ENCODE data around the gene BEND5.
A peak's percentile ranks its signal among the peaks of the same experiment; 100 is the strongest.

Gene BEND5, protein sequence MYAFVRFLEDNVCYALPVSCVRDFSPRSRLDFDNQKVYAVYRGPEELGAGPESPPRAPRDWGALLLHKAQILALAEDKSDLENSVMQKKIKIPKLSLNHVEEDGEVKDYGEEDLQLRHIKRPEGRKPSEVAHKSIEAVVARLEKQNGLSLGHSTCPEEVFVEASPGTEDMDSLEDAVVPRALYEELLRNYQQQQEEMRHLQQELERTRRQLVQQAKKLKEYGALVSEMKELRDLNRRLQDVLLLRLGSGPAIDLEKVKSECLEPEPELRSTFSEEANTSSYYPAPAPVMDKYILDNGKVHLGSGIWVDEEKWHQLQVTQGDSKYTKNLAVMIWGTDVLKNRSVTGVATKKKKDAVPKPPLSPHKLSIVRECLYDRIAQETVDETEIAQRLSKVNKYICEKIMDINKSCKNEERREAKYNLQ

DNA sequence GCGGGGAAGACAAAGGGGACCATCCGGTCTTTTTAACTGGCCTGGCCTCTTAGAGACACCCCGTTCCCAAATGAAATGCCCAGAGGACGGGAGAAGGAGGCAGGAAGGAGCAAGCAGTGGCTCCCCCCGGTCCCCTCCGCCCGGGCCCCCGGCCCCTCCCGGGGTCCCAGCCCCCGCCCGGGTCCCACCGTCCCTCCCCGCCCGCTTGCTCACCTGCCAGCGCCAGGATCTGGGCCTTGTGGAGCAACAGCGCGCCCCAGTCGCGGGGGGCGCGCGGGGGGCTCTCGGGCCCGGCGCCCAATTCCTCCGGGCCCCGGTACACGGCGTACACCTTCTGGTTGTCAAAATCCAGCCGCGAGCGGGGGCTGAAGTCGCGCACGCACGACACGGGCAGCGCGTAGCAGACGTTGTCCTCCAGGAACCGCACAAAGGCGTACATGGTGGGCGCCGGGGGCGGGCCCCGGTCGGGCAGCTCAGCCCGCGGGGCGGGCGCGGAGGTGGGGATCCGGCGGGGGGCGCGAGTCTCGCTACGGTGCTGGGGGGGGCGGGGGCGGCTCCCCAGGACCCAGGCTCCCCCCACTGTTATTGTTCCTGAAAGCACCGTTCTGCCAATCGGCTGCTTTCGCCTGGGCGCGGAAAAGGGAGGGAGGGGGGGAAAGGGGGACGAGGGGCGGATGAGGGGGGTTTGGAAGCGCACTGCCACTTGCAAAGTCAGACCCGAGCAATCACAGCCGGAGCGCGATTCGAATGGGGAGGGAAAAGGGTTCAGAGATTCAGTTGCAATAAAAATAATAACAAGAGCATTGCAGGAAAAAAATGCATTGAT is at the start of gene BEND5:
Gene BEND5, minus strand, starts transcription at position 499 of the 826 bp plus-strand sequence. Its CDS starts 60 bp downstream, at position 439.
- Mint-ChIP-seq H3K36me3 (peaks cover 9% of the 10 kb centered on the region), H3K4me1 (peaks cover 60% of the 10 kb centered on the region), H3K27me3 (no peaks in the 10 kb centered on the region), H3K4me3 (peak within 1 kb of the TSS; percentile 94), H3K9me3 (no peaks in the 10 kb centered on the region), H3K27ac (peak within 1 kb of the TSS; percentile 91)
- peak; percentile 83 for ATAC-seq

DNA sequence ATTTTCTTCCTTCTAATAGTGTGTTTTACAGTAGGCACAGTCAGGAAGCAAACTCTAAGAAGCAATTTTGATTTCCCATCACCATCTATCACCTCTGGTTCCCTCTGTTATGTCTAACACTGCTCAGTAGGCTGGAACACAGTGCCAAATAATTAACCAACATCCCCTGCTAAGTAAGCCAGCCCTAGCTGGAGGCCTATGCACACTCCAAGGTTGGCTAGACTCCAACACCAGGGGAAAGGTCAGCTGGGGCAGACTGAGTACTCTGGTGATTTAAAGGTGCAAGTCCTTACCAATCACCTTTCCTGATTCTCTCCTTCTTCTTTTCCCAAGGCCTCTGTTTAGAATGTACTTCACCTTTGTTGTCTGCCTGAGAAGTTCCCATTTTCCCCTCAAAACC is 46.5 kb upstream of the BEND5 start:
- Mint-ChIP-seq H3K9me3 (no peaks in the 10 kb centered on the region), H3K27me3 (no peaks in the 10 kb centered on the region), H3K27ac (no peak overlapping the region), H3K4me1 (no peaks in the 10 kb centered on the region), H3K36me3 (no peaks in the 10 kb centered on the region), H3K4me3 (no peak overlapping the region)
- no peak for ATAC-seq

- no peaks in the 10 kb centered on the region for H3K36me3 Mint-ChIP-seq
- no peak overlapping the region for H3K27ac Mint-ChIP-seq
- H3K4me3 Mint-ChIP-seq: no peak overlapping the region
- H3K27me3 Mint-ChIP-seq: no peaks in the 10 kb centered on the region
- no peaks in the 10 kb centered on the region for H3K4me1 Mint-ChIP-seq
- no peaks in the 10 kb centered on the region for H3K9me3 Mint-ChIP-seq
- ATAC-seq: no peak
Observed at GRCh38 chr1:48820491-48820890, 43.8 kb upstream of the BEND5 start.

- no peaks in the 10 kb centered on the region for H3K27me3 Mint-ChIP-seq
Observed at GRCh38 chr1:48817505-48818114, 40.9 kb upstream of the BEND5 start.

GRCh38 chr1:48810740-48811139 is 34.0 kb upstream of the BEND5 start:
- Mint-ChIP-seq H3K27ac (no peak overlapping the region), H3K9me3 (no peaks in the 10 kb centered on the region), H3K4me1 (peaks cover 16% of the 10 kb centered on the region), H3K27me3 (no peaks in the 10 kb centered on the region), H3K36me3 (no peaks in the 10 kb centered on the region), H3K4me3 (no peak overlapping the region)
- no peak for ATAC-seq

More at GRCh38 chr1:48817505-48818114, 40.9 kb upstream of the BEND5 start:
- peak; percentile 78 for ATAC-seq
- Mint-ChIP-seq H3K27ac (no peak overlapping the region), H3K4me3 (no peak overlapping the region), H3K9me3 (no peaks in the 10 kb centered on the region), H3K4me1 (no peaks in the 10 kb centered on the region), H3K36me3 (no peaks in the 10 kb centered on the region)

DNA sequence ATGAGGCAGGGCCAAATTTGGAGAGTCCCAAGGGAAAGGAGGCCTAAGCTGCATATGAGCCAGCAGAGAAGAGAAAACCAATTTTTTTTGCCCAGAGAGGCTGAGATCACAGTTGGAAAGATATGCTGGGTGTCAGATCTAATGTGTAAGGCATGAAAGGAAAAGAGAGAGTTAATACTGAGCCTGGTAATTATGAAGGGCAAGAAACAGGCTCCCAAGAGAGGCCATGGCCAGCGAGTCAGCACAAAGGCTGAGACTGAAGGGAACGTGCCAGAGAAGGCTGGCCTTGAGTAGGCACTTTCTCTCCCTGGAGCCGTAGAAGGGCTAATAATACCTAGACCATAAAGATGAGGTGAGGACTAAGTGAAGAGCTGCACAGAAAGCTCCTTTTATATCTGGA is 31.8 kb upstream of the BEND5 start:
- ATAC-seq: no peak
- H3K27ac Mint-ChIP-seq: peak overlapping the region; percentile 26
- no peak overlapping the region for H3K4me3 Mint-ChIP-seq
- no peaks in the 10 kb centered on the region for H3K27me3 Mint-ChIP-seq
- H3K9me3 Mint-ChIP-seq: no peaks in the 10 kb centered on the region
- peaks cover 25% of the 10 kb centered on the region for H3K4me1 Mint-ChIP-seq
- no peaks in the 10 kb centered on the region for H3K36me3 Mint-ChIP-seq

DNA sequence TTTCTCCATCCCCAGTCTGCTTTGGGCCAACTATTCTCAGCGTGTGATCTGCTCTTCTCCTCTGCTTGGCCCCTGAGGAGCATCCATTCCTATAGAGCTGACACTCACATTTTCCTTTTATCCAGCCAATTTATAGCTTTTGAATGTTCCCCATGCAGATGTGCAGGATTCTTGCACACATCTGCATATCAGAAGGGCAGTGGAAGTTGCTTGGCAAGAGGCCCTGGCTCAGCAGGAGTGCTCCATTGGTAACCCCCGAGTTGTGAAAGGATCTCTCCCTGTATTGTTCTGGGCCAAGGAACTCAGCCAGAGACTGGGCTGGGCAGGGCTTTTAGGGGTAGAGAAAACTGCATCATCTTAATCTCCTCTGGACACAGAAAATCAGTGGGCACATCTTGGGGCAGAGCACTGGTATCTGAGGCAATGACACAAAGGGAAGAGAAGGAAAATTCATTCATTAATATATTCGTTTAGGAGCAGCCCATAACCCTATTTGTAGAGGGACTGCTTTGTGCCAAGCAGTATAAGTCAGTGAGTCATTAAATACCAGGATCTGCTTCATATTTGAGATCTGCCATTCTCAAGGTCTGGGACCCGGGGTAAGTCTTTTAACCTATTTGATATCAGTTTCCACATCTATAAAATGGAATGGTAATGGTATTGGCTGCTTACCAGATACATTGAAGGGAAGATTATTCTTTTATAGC is 31.0 kb upstream of the BEND5 start:
- H3K4me3 Mint-ChIP-seq: no peak overlapping the region
- no peaks in the 10 kb centered on the region for H3K27me3 Mint-ChIP-seq
- peaks cover 33% of the 10 kb centered on the region for H3K4me1 Mint-ChIP-seq
- peak overlapping the region; percentile 26 for H3K27ac Mint-ChIP-seq
- no peaks in the 10 kb centered on the region for H3K9me3 Mint-ChIP-seq
- ATAC-seq: no peak
- no peaks in the 10 kb centered on the region for H3K36me3 Mint-ChIP-seq

- Mint-ChIP-seq H3K4me1 (peaks cover 23% of the 10 kb centered on the region), H3K27ac (no peak overlapping the region), H3K4me3 (no peak overlapping the region), H3K9me3 (no peaks in the 10 kb centered on the region), H3K36me3 (no peaks in the 10 kb centered on the region), H3K27me3 (no peaks in the 10 kb centered on the region)
- no peak for ATAC-seq
Observed at GRCh38 chr1:48803474-48803873, 26.8 kb upstream of the BEND5 start.

GRCh38 chr1:48794816-48795215 is 18.1 kb upstream of the BEND5 start:
- no peaks in the 10 kb centered on the region for H3K27me3 Mint-ChIP-seq
- H3K4me3 Mint-ChIP-seq: no peak overlapping the region
- H3K36me3 Mint-ChIP-seq: no peaks in the 10 kb centered on the region
- peak overlapping the region; percentile 90 for H3K27ac Mint-ChIP-seq
- H3K9me3 Mint-ChIP-seq: peaks cover 5% of the 10 kb centered on the region
- ATAC-seq: no peak
- H3K4me1 Mint-ChIP-seq: peaks cover 71% of the 10 kb centered on the region

- Mint-ChIP-seq H3K4me3 (peak overlapping the region; percentile 29), H3K27ac (peak overlapping the region; percentile 90), H3K4me1 (peaks cover 76% of the 10 kb centered on the region), H3K9me3 (peaks cover 5% of the 10 kb centered on the region), H3K27me3 (no peaks in the 10 kb centered on the region), H3K36me3 (no peaks in the 10 kb centered on the region)
- peak; percentile 96 for ATAC-seq
Observed at GRCh38 chr1:48793863-48794262, 17.2 kb upstream of the BEND5 start.

DNA sequence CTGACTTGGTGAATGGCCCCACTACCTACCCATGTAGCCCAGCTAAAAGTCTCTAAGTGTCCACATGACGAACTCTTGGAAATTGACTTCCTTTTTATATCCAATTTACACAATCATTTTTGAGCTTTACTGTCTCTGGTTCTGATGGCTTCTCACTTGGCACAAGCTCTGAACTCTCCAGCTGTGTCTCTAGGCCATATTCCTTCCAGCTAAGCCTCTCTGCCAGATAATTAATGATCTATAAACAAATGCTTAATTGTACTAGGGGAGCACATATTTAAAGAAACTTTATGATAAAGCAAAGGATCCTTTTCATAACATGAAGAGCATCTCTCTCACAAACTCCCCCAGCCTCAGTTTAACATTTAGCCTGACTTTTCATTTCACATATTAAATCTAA is 16.3 kb upstream of the BEND5 start:
- no peaks in the 10 kb centered on the region for H3K36me3 Mint-ChIP-seq
- peak overlapping the region; percentile 90 for H3K27ac Mint-ChIP-seq
- peaks cover 76% of the 10 kb centered on the region for H3K4me1 Mint-ChIP-seq
- ATAC-seq: no peak
- H3K9me3 Mint-ChIP-seq: peaks cover 5% of the 10 kb centered on the region
- H3K4me3 Mint-ChIP-seq: no peak overlapping the region
- H3K27me3 Mint-ChIP-seq: no peaks in the 10 kb centered on the region

- Mint-ChIP-seq H3K4me1 (peaks cover 70% of the 10 kb centered on the region), H3K9me3 (peaks cover 5% of the 10 kb centered on the region), H3K27ac (peak overlapping the region; percentile 90), H3K27me3 (no peaks in the 10 kb centered on the region), H3K4me3 (no peak overlapping the region), H3K36me3 (no peaks in the 10 kb centered on the region)
- ATAC-seq: peak; percentile 49
Observed at GRCh38 chr1:48790397-48790796, 13.7 kb upstream of the BEND5 start.

DNA sequence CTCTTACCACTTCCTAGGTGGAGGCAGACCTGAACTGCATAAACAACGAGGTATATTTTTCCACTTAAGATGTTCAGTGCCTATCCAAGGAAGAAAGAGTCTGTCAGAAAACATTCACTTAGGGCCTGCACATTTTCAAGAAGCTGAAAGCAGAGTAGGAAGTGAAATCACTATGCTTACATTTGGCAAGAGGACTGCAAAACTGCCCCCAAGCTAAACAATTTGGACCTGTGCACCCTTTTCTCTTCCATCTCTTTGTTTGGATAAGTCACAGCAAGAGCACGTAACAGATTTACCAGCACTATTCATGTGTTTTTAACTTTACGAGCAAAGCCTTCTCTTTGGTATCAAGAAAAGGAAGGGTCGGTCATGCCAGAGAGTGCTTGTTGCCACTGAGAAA is 13.2 kb upstream of the BEND5 start:
- Mint-ChIP-seq H3K4me1 (peaks cover 70% of the 10 kb centered on the region), H3K4me3 (peak overlapping the region; percentile 66)
- ATAC-seq: peak; percentile 21

DNA sequence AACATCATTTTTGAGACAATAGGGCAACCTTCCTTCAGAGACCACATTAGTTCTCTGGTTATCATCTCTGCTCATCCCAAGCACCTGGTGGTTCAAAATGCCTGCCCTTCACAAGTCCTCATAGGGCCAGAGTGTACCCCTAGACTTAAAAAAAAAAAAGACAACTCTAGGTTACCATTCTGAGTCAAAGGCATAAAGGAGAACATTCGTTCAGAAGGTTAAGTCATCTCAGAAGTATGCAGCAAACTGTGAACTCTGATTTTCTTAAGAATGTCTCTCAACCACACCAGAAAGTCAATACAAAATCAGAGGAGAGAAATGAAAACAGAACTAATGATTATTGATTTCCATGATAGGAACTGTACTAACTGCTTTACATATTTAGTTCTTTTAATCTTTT is 9.2 kb upstream of the BEND5 start:
- Mint-ChIP-seq H3K4me1 (peaks cover 32% of the 10 kb centered on the region), H3K27ac (peak overlapping the region; percentile 54), H3K9me3 (no peaks in the 10 kb centered on the region), H3K36me3 (no peaks in the 10 kb centered on the region), H3K4me3 (no peak overlapping the region), H3K27me3 (no peaks in the 10 kb centered on the region)
- ATAC-seq: peak; percentile 70

More for the DNA sequence above, 13.2 kb upstream of the BEND5 start:
- Mint-ChIP-seq H3K9me3 (peaks cover 3% of the 10 kb centered on the region), H3K27ac (peak overlapping the region; percentile 90), H3K36me3 (no peaks in the 10 kb centered on the region), H3K27me3 (no peaks in the 10 kb centered on the region)

DNA sequence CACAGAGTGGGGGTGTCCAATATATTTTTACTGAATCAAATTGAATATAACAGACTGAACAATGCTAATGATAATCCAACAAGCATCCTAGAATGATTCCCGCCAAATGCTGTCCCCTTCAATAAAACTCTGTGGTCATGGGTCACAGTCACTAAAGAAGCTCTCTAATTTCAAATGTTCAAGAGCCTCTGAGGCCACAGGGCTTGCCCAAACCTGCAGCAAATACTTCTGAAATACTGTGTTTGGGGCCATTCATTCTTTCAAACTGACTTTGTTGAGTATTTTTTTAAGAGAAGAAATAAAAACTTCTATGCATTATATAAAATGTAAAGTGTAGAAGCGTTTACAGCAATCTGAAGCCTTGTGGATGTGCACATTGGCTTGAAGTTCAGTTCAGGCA is 7.6 kb upstream of the BEND5 start:
- Mint-ChIP-seq H3K27me3 (no peaks in the 10 kb centered on the region), H3K36me3 (no peaks in the 10 kb centered on the region), H3K9me3 (no peaks in the 10 kb centered on the region), H3K4me3 (no peak overlapping the region), H3K4me1 (peaks cover 16% of the 10 kb centered on the region), H3K27ac (no peak overlapping the region)
- ATAC-seq: no peak
